NCI-H2196 treated with DMSO at 0.1 percent for 48 hours (cell line): ENCODE data around the gene IP6K1.
"Not testable (repeated sequence)": the region's sequence is repeated elsewhere in the genome, so short reads cannot be mapped to it uniquely, and the experiment has no call there.

Experiments used
- DNase-seq: peaks from one replicate; lab custom pipeline; 2025; ENCODE audit not compliant: unreplicated experiment; lab: John Stamatoyannopoulos, UW

The IP6K1 gene

GRCh38 chr3:49786357-49787181, at the start of gene IP6K1:
Gene IP6K1 (minus strand): TSS chr3:49786542. CDS start chr3:49748040, 38,502 bp downstream.
- DNase-seq = peak; percentile 77

DNA sequence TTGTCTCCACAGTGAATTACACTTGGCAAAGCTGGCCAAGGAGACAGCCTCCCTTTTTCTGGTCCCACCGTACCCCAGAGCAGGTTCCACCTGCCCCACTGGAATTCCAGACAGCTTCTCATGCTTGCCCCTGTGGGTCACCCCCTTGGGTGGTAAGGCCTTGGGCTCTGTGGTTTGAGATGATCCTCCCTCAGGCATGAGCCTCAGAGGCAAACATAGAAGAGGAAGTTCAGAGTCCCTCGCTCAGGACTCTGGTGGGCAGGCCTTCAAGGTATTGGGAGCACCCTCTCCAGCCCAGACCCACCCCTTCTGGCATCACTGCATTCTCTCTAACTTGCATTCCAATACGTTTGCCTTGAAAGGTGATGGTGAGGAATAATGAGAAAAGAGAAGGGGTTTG, 45.0 kb upstream of the IP6K1 start:
- no peak for DNase-seq

DNA sequence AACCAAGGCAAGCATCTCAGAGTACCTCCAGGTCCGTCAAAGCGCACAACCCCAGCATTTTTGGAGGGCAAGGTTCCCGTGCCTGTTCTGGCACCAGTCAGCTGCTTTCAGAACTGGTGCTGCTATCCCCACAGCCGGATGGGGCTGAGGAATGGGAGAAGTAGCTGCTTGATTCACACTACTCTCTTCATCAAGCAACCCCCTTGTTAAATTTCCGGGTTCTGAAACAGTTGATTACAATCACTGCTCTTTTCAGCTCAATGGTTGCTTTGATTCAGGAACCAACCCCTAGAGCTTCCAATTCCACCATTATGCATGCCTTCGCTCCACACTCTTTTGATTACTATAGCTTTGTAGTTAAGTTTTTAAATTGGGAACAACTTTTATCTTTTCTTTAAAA, 39.7 kb upstream of the IP6K1 start:
- DNase-seq = no peak

- not testable (repeated sequence) for DNase-seq
These were observed 36.8 kb upstream of the IP6K1 start for GRCh38 chr3:49823131-49823530.

- DNase-seq = peak; percentile 34
These were observed 27.3 kb upstream of the IP6K1 start, which contains the start of gene UBA7 for GRCh38 chr3:49813497-49814174. Gene UBA7 (minus strand): TSS chr3:49813953. CDS start chr3:49813787, 166 bp downstream.

DNA sequence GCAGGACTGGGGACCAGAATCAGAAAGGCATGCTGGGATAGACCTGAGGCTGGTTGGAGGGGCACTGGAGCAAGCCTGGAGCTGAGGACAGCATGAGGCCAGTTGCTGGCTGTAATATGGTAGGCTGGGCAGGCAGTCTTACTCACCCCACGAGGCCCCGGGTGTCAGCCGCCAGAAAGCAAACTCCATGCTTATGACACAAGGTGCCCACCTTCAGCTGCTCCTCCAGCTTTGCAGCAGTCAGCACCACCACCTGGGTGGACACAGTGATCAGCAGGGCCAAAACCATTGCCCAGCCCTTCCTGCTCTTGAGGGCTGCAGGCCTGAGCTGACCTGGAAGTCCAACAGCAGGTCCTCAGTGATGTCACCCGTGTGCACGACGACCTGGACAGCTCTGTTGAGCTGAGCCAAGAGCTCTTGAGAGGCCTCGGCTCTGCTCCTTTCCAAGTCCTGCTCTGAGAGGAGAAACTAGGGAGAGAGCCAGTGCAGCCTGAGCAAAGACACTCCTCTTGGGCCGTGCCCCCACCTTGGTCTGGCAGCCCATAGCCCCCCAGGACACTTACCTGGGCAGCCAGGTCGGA, 26.7 kb upstream of the IP6K1 start:
- no peak for DNase-seq

DNA sequence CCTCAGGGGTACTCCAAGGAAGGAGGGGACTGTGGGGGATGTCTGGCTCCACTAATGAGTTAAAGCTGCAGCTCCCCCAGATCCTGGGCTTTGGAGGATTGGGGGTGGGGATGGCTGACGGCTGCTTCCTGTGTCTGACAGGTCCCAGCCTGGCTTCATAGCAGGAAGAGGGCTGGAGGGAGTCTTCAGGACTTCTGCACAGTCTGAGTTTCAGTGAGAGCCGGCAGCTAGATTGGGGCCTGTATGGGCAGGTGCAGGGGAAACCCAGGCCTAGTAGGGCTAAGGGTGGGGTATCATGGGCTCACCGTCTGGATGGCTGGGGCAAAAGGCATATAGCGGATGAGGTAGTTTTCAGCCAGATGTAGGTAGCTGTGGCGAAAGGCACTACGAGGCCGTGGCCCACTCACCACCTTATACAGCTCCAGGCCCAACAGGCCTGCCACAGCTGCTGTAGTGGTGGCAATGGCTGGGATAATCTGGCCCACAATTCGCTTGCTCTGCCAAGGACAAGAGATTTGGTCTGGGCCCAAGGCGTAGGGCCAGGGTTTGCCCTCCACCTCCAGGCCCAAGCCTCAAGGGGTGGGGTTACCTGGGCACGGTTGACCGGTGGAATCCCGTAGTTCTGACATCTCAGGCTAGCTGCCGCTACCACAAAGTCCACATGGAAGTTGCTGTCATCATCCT, 21.2 kb upstream of the IP6K1 start:
- no peak for DNase-seq

- no peak for DNase-seq
These were observed 20.5 kb upstream of the IP6K1 start for GRCh38 chr3:49806850-49807249.

- no peak for DNase-seq
These were observed 19.8 kb upstream of the IP6K1 start for GRCh38 chr3:49805897-49806701.

- no peak for DNase-seq
These were observed 19.0 kb upstream of the IP6K1 start for GRCh38 chr3:49805367-49805782.

DNA sequence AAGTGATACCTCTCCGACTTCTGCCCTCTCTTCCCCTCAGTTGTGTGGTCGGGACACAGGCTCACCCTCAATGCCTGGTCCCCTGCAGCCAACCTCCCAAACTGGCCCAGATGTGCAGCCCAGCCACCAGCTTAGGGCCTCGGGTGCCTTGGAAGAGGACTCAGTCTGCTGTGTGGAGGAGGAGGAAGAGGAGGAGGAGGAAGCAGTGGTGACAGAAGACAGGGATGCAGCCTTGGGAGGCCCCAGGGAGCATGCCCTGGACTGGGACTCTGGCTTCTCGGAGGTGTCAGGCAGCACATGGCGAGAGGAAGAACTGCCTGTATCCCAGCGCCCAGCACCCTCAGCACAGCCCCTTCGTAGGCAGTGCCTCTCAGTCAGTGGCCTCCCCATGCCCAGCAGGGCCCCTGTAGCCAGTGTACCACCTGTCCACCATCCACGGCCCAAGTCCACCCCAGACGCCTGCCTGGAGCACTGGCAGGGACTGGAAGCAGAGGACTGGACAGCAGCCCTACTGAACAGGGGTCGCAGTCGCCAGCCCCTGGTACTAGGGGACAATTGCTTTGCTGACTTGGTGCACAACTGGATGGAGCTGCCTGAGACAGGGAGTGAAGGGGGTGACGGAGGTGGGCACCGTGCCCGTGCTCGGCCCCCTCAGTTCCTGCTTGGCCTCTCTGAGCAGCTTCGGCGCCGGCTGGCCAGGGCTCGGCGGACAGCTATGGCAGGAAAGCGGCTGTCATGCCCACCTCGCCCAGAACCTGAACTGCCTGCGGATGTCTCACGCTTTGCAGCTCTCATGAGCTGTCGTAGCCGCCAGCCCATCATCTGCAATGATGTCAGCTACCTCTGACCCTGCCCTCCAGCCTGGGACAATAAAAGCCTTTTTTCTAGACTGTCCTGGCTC, 18.0 kb upstream of the IP6K1 start:
- DNase-seq = no peak

GRCh38 chr3:49803465-49804140, 17.3 kb upstream of the IP6K1 start:
- DNase-seq = no peak

- peak; percentile 28 for DNase-seq
These were observed 16.6 kb upstream of the IP6K1 start, which contains the start of gene INKA1 for GRCh38 chr3:49802719-49803464. Gene INKA1 (plus strand): TSS chr3:49803261. CDS start chr3:49803393, 132 bp downstream.

- no peak for DNase-seq
These were observed 14.8 kb upstream of the IP6K1 start for GRCh38 chr3:49801160-49801559.

DNA sequence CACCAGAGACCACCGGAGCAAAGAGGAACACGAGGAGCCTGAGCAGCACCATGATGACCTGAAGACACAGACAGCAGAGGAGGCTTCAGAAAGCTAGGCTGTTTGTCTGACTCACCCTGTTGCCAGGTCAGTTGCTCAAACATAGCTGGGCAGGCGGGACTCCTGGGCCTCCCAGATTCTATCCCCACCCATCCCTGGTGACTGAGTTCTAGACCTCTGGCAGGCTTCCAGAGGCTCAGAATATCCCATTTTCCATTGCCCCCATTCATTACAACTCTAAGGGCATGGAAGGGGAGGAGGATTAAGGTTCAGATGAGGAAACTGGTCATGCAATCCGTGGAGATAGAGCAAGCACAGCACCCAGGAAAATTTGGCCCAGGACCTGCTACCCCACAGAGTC, 13.4 kb upstream of the IP6K1 start, which contains the start of gene CDHR4:
TSS of gene CDHR4 (minus strand) at position 113 of the 400 bp plus-strand sequence. CDS start at position 52, 61 bp downstream.
- no peak for DNase-seq

- DNase-seq = no peak
These were observed 12.8 kb upstream of the IP6K1 start for GRCh38 chr3:49799105-49799504.

GRCh38 chr3:49794926-49795905, 8.9 kb upstream of the IP6K1 start:
- DNase-seq = no peak
